HG02763 (cell line): ENCODE results near the gene CDK2.
"Not testable (repeated sequence)": the region's sequence is repeated elsewhere in the genome, so short reads cannot be mapped to it uniquely, and the experiment has no call there.

Experiments
- ATAC-seq: cut with Tn5 transposase; IDR thresholded peaks from one replicate; pipeline ENCODE4 v1.9.1; 2021; ENCODE audit warnings: mild to moderate bottlenecking, moderate library complexity; ENCODE audit not compliant: unreplicated experiment

Gene CDK2

GRCh38 chr12:55966408-55967281, at the start of gene CDK2:
Gene CDK2 (plus strand): TSS chr12:55966830. CDS start chr12:55967009, 179 bp downstream.
- peak; percentile 97 for ATAC-seq

- ATAC-seq = not testable (repeated sequence)
Measured at GRCh38 chr12:55919032-55919431, 47.6 kb upstream of the CDK2 start.

- ATAC-seq = no peak
Measured at GRCh38 chr12:55922126-55922525, 44.5 kb upstream of the CDK2 start.

GRCh38 chr12:55923648-55924047, 43.0 kb upstream of the CDK2 start:
- not testable (repeated sequence) for ATAC-seq

GRCh38 chr12:55925371-55925770, 41.3 kb upstream of the CDK2 start:
- ATAC-seq = no peak

- ATAC-seq = no peak
Measured at GRCh38 chr12:55925870-55926737, 40.5 kb upstream of the CDK2 start.

- peak; percentile 43 for ATAC-seq
Measured at GRCh38 chr12:55926738-55927587, 39.7 kb upstream of the CDK2 start.

- peak; percentile 34 for ATAC-seq
Measured at GRCh38 chr12:55927588-55928502, 38.8 kb upstream of the CDK2 start, which contains the start of gene PYM1. Gene PYM1 (minus strand): TSS chr12:55927894. CDS start chr12:55927761, 133 bp downstream.

- peak; percentile 31 for ATAC-seq
Measured at GRCh38 chr12:55929306-55929791, 37.3 kb upstream of the CDK2 start.

GRCh38 chr12:55930771-55931316, 35.8 kb upstream of the CDK2 start, which contains the start of gene DGKA:
Gene DGKA (plus strand): TSS chr12:55931162. CDS start chr12:55936504, 5,342 bp downstream.
- no peak for ATAC-seq

GRCh38 chr12:55931317-55931779, 35.3 kb upstream of the CDK2 start:
- ATAC-seq = no peak

- ATAC-seq = no peak
Measured at GRCh38 chr12:55931780-55932550, 34.7 kb upstream of the CDK2 start.

GRCh38 chr12:55932551-55932910, 34.1 kb upstream of the CDK2 start:
- no peak for ATAC-seq

- ATAC-seq = no peak
Measured at GRCh38 chr12:55933169-55933798, 33.3 kb upstream of the CDK2 start.

- no peak for ATAC-seq
Measured at GRCh38 chr12:55933799-55934742, 32.6 kb upstream of the CDK2 start.

GRCh38 chr12:55934773-55935172, 31.9 kb upstream of the CDK2 start:
- no peak for ATAC-seq

- no peak for ATAC-seq
Measured at GRCh38 chr12:55935738-55936151, 30.9 kb upstream of the CDK2 start.
